GM12873 (cell line): Measurements from ENCODE around the gene OR52E4.

Experiments used
- CTCF ChIP-seq: IDR thresholded peaks from 2 replicates; pipeline ENCODE4 v1.5.1; 2012; ENCODE audit warnings: low read depth, mild to moderate bottlenecking, moderate library complexity, low read length, control low read depth; ENCODE audit not compliant: insufficient read depth; ENCODE audit errors: missing control alignments

Gene OR52E4

GRCh38 chr11:5928811-5929210, 48.4 kb downstream of the OR52E4 start:
- TF ChIP-seq CTCF, result no peak

GRCh38 chr11:5929571-5930368, 49.3 kb downstream of the OR52E4 start:
- no peak for TF ChIP-seq CTCF

GRCh38 chr11:5930614-5931013, 50.2 kb downstream of the OR52E4 start:
- TF ChIP-seq CTCF, result no peak

- no peak for TF ChIP-seq CTCF
These were observed 50.6 kb downstream of the OR52E4 start for GRCh38 chr11:5931061-5931460.

- no peak for TF ChIP-seq CTCF
These were observed 52.2 kb downstream of the OR52E4 start for GRCh38 chr11:5932671-5933070.

GRCh38 chr11:5933116-5933515, 52.7 kb downstream of the OR52E4 start:
- no peak for TF ChIP-seq CTCF
